ENCODE measurements around the gene ARHGAP24.

Gene ARHGAP24

DNA sequence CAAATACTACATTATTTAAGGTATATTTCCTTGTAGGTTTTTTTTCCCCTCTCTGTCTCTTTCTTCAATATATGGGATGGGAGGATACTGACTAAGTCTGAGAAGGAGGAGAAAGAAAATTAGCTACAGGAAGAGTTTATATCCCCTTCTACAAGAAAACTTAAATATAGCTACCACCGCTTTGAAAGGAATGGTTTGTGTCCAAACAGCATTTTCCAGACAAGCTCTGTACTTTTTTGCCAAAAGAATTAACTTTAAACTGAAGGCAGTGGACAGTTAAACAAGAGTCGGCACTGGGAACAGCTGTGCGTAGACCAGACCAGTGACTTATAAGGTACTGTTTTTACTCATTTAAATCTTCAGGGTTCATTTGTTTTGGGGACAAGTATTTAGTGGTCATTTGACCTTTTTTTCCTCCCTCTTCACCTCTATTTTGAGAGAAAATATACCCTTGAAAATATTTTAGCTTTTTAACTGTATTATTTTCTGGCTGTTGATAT, 303.7 kb downstream of the ARHGAP24 start:
- peak; percentile 60 for DNase-seq (ENCODE audit: low read depth)

DNA sequence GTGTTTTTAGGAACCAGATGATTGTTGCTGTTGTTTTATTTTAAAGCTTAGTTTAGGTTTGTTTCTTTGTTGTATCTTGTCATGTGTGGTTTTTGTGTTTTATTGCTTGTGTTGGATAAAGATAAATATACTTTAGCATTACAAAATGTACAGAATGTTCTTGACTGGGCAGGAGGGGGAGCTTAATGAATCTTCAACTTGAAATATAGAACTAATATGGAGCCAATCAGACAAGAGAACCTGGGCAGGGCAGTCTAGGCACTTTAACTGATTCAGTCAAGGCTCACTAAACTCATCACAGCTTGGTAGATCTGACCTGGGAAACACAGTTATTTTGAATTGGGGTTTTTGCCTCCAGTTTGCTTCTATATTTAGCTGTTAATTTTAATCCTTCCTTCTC, 304.2 kb downstream of the ARHGAP24 start:
- peak; percentile 79 for DNase-seq (ENCODE audit: low read depth)

DNA sequence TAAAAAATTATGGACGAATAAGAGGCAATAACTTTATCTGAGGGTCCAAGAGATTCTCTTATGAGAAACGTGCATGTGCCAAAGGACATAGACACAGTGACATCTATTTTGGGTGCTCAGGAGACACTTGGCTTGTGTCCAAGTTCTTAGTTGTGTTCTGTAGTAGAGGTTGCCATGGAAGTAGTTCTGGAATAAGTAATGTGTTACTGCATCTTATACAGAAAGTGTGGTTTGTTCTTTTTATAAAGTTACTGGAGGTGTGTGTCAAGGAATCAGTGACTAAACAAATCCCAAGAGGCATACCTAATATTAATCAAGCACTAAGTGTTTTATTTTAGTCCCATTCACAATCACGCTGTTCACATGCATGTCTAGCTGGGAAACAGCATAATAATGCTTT, 305.7 kb downstream of the ARHGAP24 start:
- DNase-seq (ENCODE audit: low read depth): peak; percentile 53

- DNase-seq (ENCODE audit: low read depth): peak; percentile 98
Measured at GRCh38 chr4:85783483-85783882, 308.5 kb downstream of the ARHGAP24 start.

DNA sequence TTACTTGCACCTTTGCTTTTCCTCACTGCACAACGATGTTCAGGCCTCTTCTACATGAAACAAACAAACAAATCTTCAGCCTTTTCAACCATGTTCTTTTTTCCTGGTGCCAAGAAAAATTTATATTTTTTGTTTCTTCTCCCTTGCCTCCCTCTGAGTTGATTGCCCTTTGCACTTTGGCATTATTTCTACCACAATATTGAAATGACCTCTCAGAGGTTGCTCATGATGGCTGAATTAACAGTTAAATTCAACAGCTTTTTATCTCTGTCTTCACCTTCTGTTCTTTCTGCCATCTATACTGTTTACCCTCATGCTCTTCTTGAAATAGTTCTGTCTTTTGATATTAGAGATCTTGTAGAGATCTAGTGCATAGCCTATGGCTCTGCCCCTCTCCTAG, 308.9 kb downstream of the ARHGAP24 start:
- no peak for DNase-seq (ENCODE audit: low read depth)

- DNase-seq (ENCODE audit: low read depth): peak; percentile 36
Measured at GRCh38 chr4:85784348-85784747, 309.4 kb downstream of the ARHGAP24 start.

DNA sequence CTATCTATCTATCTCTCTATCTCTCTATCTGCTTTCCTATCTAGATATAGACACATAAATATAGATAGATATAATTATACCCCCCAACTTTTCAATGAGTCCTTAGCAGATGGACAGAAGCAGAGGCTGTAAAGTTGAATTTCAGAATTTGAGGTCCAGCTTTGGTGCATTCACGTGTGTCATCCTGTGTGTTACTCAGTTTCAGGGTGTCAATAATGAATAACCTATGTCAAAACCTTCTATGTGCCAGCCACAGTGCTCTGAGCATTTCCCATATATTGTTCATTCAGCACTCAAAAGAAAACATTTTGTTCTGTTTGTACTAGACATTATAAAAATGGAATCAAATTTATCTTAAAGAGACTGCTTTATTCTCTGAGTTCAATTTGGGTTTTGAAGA, 310.0 kb downstream of the ARHGAP24 start:
- DNase-seq (ENCODE audit: low read depth): no peak

- DNase-seq (ENCODE audit: low read depth): peak; percentile 89
Measured at GRCh38 chr4:85787133-85787532, 312.2 kb downstream of the ARHGAP24 start.

GRCh38 chr4:85788604-85789003, 313.7 kb downstream of the ARHGAP24 start:
- DNase-seq (ENCODE audit: low read depth): no peak

DNA sequence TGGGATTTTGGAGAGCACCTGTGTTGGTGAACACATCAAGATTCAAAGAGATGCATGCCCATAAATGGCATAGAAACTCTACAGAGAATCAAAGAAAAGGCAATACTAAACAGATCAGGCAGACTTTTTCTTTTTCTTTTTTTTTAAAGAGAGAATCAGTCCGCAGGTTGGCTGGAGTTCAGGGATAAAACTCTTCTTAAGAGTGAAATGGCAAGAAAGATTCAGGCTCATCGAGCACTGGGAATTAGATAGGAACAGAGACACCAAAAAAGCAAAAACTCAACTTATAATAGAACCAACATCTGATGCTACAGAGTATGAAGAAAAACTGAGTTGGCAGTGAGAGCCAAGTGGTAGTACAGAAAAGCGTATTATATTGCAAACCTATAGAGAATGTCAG, 314.3 kb downstream of the ARHGAP24 start:
- no peak for DNase-seq (ENCODE audit: low read depth)

DNA sequence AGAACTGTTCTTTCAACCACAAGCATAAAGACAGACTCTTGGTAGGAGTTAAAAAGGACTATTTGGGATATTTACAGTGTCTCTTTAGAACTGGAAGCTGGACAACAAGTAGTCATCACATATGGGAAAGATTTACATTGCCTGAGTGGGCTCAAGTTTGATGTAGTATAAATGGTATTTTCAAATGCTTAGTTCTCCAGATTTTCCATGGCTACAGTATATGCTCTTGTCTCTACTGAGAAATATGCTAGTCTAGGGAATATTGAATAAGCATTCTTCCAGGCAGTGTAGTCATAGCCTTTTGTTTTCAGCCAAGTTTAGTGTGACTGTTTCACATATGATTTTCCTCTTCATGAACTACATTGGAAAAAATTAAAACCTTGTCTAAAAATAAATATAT, 315.6 kb downstream of the ARHGAP24 start:
- peak; percentile 65 for DNase-seq (ENCODE audit: low read depth)

- DNase-seq (ENCODE audit: low read depth): peak; percentile 36
Measured at GRCh38 chr4:85792376-85793232, 317.7 kb downstream of the ARHGAP24 start.

- DNase-seq (ENCODE audit: low read depth): peak; percentile 71
Measured at GRCh38 chr4:85793233-85793585, 318.3 kb downstream of the ARHGAP24 start.

DNA sequence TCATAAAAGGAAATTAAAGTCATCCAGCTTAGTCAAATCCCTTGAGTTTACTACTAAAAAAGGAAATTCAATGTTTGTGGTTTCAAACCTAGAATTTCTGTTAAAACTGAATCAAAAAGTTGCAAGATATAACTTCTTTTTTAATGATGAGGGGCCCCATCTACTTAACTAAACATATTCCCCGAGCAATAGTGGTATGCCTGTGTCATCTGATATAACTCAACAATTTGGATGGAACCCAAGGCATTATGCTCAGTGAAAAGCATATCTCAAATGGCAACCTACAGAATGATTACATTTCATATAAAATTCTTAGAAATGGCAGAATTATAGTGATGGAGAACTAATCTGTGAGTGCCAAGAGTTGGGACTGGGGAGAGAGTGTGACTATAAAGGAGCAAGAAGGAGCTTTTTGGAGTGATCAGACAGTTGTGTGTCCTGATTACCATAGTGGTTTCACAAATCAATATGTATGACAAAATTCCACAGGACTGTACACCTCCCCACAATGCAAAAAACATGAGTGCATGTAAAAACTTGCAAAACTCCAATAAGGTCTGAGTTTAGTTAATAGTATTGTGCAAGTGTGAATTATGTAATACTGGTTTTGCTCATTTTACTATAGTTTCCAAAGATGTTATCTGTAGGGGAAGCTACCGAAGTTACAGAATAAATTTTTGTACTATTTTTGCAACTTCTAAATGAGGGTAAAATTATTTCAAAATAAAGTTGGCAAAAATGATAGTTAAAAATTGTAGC, 323.2 kb downstream of the ARHGAP24 start:
- peak; percentile 65 for DNase-seq (ENCODE audit: low read depth)

GRCh38 chr4:85803856-85804255, 328.9 kb downstream of the ARHGAP24 start:
- DNase-seq (ENCODE audit: low read depth): no peak

DNA sequence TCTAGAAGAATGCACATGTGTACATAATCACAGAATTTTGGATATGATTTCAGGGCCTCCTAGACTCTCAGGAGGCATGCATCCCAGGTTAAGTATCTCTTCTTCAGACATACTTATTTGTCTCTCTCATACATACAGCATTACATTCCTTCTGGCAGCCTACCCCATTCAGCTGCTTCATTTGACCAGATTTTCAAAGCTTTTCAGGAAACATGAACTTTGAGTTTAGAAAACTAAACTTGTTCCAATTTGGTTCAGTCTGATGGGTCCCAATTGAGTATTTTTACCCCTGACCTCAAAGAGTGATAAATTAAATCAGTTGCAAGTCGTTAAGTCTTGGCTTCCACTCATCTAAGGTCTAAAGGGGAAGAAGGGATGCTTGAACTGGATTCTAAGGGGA, 330.9 kb downstream of the ARHGAP24 start:
- DNase-seq (ENCODE audit: low read depth): no peak

DNA sequence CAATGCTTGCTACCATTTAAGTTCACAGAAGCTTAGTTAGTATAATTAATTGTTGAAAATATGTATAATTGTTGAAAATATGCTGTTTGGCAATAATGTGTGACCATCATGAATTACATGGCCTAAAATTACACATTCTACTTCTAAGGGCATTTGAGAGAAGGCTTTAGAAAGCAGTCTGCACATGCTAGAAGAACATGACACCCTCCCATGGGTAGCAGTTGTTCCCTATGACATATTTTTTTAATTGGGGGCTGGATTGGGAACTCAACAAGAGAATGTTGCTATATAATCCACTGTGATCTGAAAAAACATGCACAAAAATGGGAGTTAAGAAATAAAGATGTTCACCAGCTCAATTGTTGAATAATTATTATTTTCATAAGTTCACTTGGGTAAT, 331.4 kb downstream of the ARHGAP24 start:
- no peak for DNase-seq (ENCODE audit: low read depth)

GRCh38 chr4:85807247-85807950, 332.4 kb downstream of the ARHGAP24 start:
- DNase-seq (ENCODE audit: low read depth): peak; percentile 97

DNA sequence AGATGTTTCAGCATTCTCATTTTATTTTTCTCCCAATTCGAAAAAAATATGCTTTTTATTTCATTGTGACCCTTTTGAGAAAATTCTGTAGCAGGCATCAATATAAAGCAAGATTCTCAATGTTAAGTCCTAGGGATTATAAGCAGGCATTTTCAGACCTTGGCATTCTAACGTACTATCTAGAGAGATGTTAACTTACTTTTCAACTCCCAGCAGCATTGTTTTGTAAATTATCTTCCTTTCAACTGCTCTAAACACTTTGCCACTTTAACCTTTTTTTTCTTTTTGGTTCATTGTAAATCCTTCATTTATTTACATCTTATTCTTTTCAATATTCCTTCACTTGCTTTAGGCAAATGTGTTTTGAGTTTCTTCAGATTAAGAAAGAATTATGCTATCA, 333.2 kb downstream of the ARHGAP24 start:
- no peak for DNase-seq (ENCODE audit: low read depth)

- no peak for DNase-seq (ENCODE audit: low read depth)
Measured at GRCh38 chr4:85808864-85809263, 333.9 kb downstream of the ARHGAP24 start.

DNA sequence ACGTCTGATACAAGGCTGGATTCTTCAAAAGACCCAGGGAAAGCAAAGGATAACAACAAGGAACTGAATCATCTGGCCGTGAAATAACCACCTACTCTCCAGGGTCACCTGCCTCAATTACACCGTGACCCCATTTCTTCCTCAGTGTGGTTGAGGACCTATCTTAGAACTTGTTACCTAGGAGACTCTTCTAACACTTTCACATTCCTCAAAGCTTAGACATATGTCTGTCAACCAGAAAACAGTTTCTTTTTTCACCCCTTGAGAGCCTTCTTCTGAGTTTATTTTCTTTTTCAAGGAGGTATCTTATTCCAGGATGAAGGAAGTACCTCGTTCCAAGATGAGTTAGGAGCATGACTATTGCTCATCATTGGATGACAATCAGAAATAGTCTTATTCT, 337.8 kb downstream of the ARHGAP24 start:
- DNase-seq (ENCODE audit: low read depth): peak; percentile 47

DNA sequence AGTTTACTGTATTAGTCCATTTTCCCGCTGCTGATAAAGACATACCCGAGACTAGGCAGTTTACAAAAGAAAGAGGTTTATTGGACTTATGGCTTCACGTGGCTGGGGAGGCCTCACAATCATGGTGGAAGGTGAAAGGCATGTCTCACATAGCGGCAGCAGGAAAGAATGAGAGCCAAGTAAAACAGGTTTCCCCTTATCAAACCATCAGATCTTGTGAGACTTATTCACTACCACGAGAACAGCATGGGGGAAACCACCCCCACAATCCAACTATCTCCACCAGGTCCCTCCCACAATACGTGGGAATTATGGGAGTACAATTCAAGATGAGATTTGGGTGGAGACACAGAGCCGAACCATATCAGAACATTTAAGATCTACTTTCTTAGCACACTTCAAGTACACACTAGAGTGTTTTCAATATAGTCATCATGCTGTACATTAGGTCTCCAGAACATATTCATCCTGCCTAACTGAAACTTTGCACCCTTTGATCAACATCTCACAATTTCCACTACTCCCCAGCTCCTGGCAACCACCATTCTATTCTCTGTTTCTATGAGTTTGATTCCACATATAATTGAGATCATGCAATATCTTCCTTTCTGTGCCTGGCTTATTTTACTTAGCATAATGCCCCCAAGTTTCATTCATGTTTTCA, 341.0 kb downstream of the ARHGAP24 start:
- no peak for DNase-seq (ENCODE audit: low read depth)

Measured in EH (cell line).